Measurements from ENCODE around the gene KIAA0825. TPM values are rescaled to one million over a fixed set of nuclear protein-coding genes. Genes with fewer than 3 reads are reported as not detected.
A peak's percentile ranks its signal among the peaks of the same experiment; 100 is the strongest.

KIAA0825 gene
- polyA plus RNA-seq, 1 of the 3 experiments (the other 2 are of a cell fraction) = 0.61 TPM

GRCh38 chr5:94209774-94210355 is 408.5 kb downstream of the KIAA0825 start:
- ChIA-PET POLR2A (no interaction called here), CTCF (interaction anchor here (1.0 to 1.1 kb wide), 3 partner anchors 17 to 576 kb away, joined by 3 to 4 read pairs (median 4); no protein-coding TSS in a partner anchor)
- DNase-seq = no peak
- Histone ChIP-seq H3K9me3 (no peaks in the 10 kb centered on the region), H3K4me3 (ENCODE audit: low read depth in 2 of 2, low read length in 1 of 2) (no peak overlapping the region), H3F3A (replicated peaks; ENCODE audit: insufficient read depth) (no peaks in the 10 kb centered on the region), H3K27me3 (ENCODE audit: insufficient read depth) (no peaks in the 10 kb centered on the region), H3K4me1 (ENCODE audit: control insufficient read depth in 1 of 2, insufficient read depth in 2 of 2, low read depth in 1 of 2, low read length in 1 of 2) (peaks cover 0 to 3% of the 10 kb centered on the region in 2 experiments; a peak in 1 of 4 replicates), H3K36me3 (replicated peaks in 1 of 2; ENCODE audit: control insufficient read depth in 1 of 2, insufficient read depth in 2 of 2, low read length in 1 of 2) (no peaks in the 10 kb centered on the region), H3K9ac (no peak overlapping the region), H3K79me2 (ENCODE audit: insufficient read depth) (no peaks in the 10 kb centered on the region), H3K4me2 (no peak overlapping the region), H4K20me1 (ENCODE audit: insufficient read depth) (no peaks in the 10 kb centered on the region), H2AFZ (ENCODE audit: low read depth) (no peak overlapping the region), H3K9me2 (no peaks in the 10 kb centered on the region), H3K27ac (ENCODE audit: low read depth in 2 of 2, low read length in 1 of 2) (no peak overlapping the region)
- WGBS (ENCODE audit: low lambda C conversion rate) = 78% methylated on average over 8 of the region's 8 CpGs
- no peak for TF ChIP-seq JUND (IDR thresholded peaks at IDR 0.05)
- TF ChIP-seq PBX3 (IDR thresholded peaks at IDR 0.05) = peak; percentile 16; the same call in 1 of the 2 replicates
- TF ChIP-seq TEAD4 (IDR thresholded peaks at IDR 0.05; ENCODE audit: borderline replicate concordance, insufficient read depth) = no peak
- no peak for TF ChIP-seq EZH2phosphoT487 (IDR thresholded peaks at IDR 0.05; ENCODE audit: borderline replicate concordance, low read depth)
- TF ChIP-seq SMC3 (IDR thresholded peaks at IDR 0.05; ENCODE audit: low read depth, low read length) = no peak

GRCh38 chr5:94209272-94209671 is 409.1 kb downstream of the KIAA0825 start:
- H3K79me2 ChIP-seq (ENCODE audit: insufficient read depth) = no peaks in the 10 kb centered on the region
- no peak overlapping the region for H3K9ac ChIP-seq
- no peak overlapping the region for H3K4me3 ChIP-seq (ENCODE audit: low read depth in 2 of 2, low read length in 1 of 2)
- H3K36me3 ChIP-seq (replicated peaks in 1 of 2; ENCODE audit: control insufficient read depth in 1 of 2, insufficient read depth in 2 of 2, low read length in 1 of 2) = no peaks in the 10 kb centered on the region
- peaks cover 0 to 3% of the 10 kb centered on the region in 2 experiments; a peak in 1 of 4 replicates for H3K4me1 ChIP-seq (ENCODE audit: control insufficient read depth in 1 of 2, insufficient read depth in 2 of 2, low read depth in 1 of 2, low read length in 1 of 2)
- no peak overlapping the region for H3K4me2 ChIP-seq
- POLR2A ChIA-PET = no interaction called here
- H4K20me1 ChIP-seq (ENCODE audit: insufficient read depth) = no peaks in the 10 kb centered on the region
- H3K27ac ChIP-seq (ENCODE audit: low read depth in 2 of 2, low read length in 1 of 2) = no peak overlapping the region
- no peak overlapping the region for H2AFZ ChIP-seq (ENCODE audit: low read depth)
- H3K9me2 ChIP-seq = no peaks in the 10 kb centered on the region
- no peaks in the 10 kb centered on the region for H3K27me3 ChIP-seq (ENCODE audit: insufficient read depth)
- DNase-seq = no peak
- CTCF ChIA-PET = interaction anchor here (1.0 to 1.1 kb wide), 2 partner anchors 16 to 50 kb away, joined by 4 read pairs; no protein-coding TSS in a partner anchor
- WGBS (ENCODE audit: low lambda C conversion rate) = 93% methylated on average over 3 of the region's 3 CpGs
- no peaks in the 10 kb centered on the region for H3F3A ChIP-seq (replicated peaks; ENCODE audit: insufficient read depth)
- no peaks in the 10 kb centered on the region for H3K9me3 ChIP-seq
- no peak for TF ChIP-seq SIN3A (IDR thresholded peaks at IDR 0.05; ENCODE audit: borderline replicate concordance, low read depth, low read length)
- no peak for TF ChIP-seq POLR2AphosphoS5 (IDR thresholded peaks at IDR 0.05; ENCODE audit: low read depth, low read length)
- TF ChIP-seq GATA2 (CRISPR knock-in tag; IDR thresholded peaks at IDR 0.05) = no peak
- TF ChIP-seq SMC3 (IDR thresholded peaks at IDR 0.05; ENCODE audit: low read depth, low read length) = no peak
- no peak for TF ChIP-seq GABPA (IDR thresholded peaks at IDR 0.05; ENCODE audit: low read depth)
- no peak for TF ChIP-seq TCF12 (IDR thresholded peaks at IDR 0.05)
- TF ChIP-seq USF2 (IDR thresholded peaks at IDR 0.05; ENCODE audit: borderline replicate concordance, low read depth, low read length) = no peak
- TF ChIP-seq ZBTB33 (IDR thresholded peaks at IDR 0.05; ENCODE audit: borderline replicate concordance, low read depth) = no peak
- TF ChIP-seq FOSL2 (IDR thresholded peaks at IDR 0.05; ENCODE audit: borderline replicate concordance, low read depth) = no peak
- no peak for TF ChIP-seq RFX5 (IDR thresholded peaks at IDR 0.05; ENCODE audit: low read length)
- no peak for TF ChIP-seq FOXM1 (IDR thresholded peaks at IDR 0.05; ENCODE audit: low read depth)
- TF ChIP-seq EZH2phosphoT487 (IDR thresholded peaks at IDR 0.05; ENCODE audit: borderline replicate concordance, low read depth) = no peak
- TF ChIP-seq MXI1 (IDR thresholded peaks at IDR 0.05; ENCODE audit: low read depth, low read length) = no peak
- no peak for TF ChIP-seq USF1 (IDR thresholded peaks at IDR 0.05; ENCODE audit: borderline replicate concordance, low read depth)
- TF ChIP-seq TEAD4 (IDR thresholded peaks at IDR 0.05; ENCODE audit: borderline replicate concordance, insufficient read depth) = no peak
- TF ChIP-seq JUND (IDR thresholded peaks at IDR 0.05) = no peak
- no peak for TF ChIP-seq NRF1 (IDR thresholded peaks at IDR 0.05; ENCODE audit: low read depth, low read length)
- TF ChIP-seq IRF3 (IDR thresholded peaks at IDR 0.05; ENCODE audit: low read depth, low read length) = no peak
